PC-3 (cell line): Measurements from ENCODE around the gene CELF1. TPM values are rescaled to one million over a fixed set of nuclear protein-coding genes. Genes with fewer than 3 reads are reported as not detected.

Experiments
- ATAC-seq: fragments of 200-7000 bp; cut with Tn5 transposase; 2 replicates; pipeline ENCODE4 v1.9.1; 2020; ENCODE audit warnings: mild to moderate bottlenecking, moderate library complexity
- BruUV-seq: library from RNA; stranded (reverse); fragments of 400-500 nt; replicated peaks from 2 replicates; lab custom pipeline; 2021; lab: Mats Ljungman, UMichigan
- CTCF ChIA-PET: fragments of 300-600 bp; sonication (Branson Sonifier 250); formaldehyde crosslinking; loops from one replicate; lab custom pipeline; 2022; ENCODE audit warnings: antibody characterized with exemption; lab: Charles Lee
- POLR2A ChIA-PET: fragments of 300-600 bp; sonication (Branson Sonifier 250); formaldehyde crosslinking; loops from one replicate; lab custom pipeline; 2022; ENCODE audit warnings: antibody characterized with exemption; ENCODE audit not compliant: unreplicated experiment; lab: Charles Lee
- DNase-seq: peaks from one replicate; pipeline ENCODE4 v3.0.0-alpha.2; 2015
- H2AFZ ChIP-seq: fragments of 300-600 bp; sonication (generic); 2 replicates; pipeline ENCODE4 v1.6.0; 2016; ENCODE audit warnings: antibody characterized with exemption, low read length
- H3F3A ChIP-seq: fragments of 300-600 bp; sonication (generic); one replicate; pipeline ENCODE4 v1.6.0; 2017; ENCODE audit warnings: antibody characterized with exemption, low read length, control low read depth, mild to moderate bottlenecking; ENCODE audit not compliant: unreplicated experiment
- H3K27ac ChIP-seq: fragments of 300-600 bp; sonication (generic); 2 replicates; pipeline ENCODE4 v1.5.1; 2016; ENCODE audit warnings: mild to moderate bottlenecking, low read length
- H3K27me3 ChIP-seq: fragments of 300-600 bp; sonication (generic); 2 replicates; pipeline ENCODE4 v1.6.1; 2016; ENCODE audit warnings: low read length, mixed read lengths
- H3K36me3 ChIP-seq: fragments of 300-600 bp; sonication (generic); 2 replicates; pipeline ENCODE4 v1.6.1; 2016; ENCODE audit warnings: low read depth, mixed run types, low read length, mixed read lengths
- H3K4me1 ChIP-seq: fragments of 300-600 bp; sonication (generic); 2 replicates; pipeline ENCODE4 v1.5.1; 2016; ENCODE audit warnings: low read length; ENCODE audit not compliant: insufficient read depth
- H3K4me2 ChIP-seq: fragments of 300-600 bp; sonication (generic); 2 replicates; pipeline ENCODE4 v1.6.0; 2016; ENCODE audit warnings: low read length
- H3K4me3 ChIP-seq: fragments of 300-600 bp; sonication (generic); 2 replicates; pipeline ENCODE4 v1.5.1; 2016; ENCODE audit warnings: mild to moderate bottlenecking, low read length, mixed read lengths
- H3K79me2 ChIP-seq: fragments of 300-600 bp; sonication (generic); 2 replicates; pipeline ENCODE4 v1.6.1; 2017; ENCODE audit warnings: low read length, mixed read lengths
- H3K9ac ChIP-seq: fragments of 300-600 bp; sonication (generic); 2 replicates; pipeline ENCODE4 v1.6.0; 2016; ENCODE audit warnings: mild to moderate bottlenecking, low read length
- H3K9me2 ChIP-seq: fragments of 300-600 bp; sonication (generic); replicated peaks from 2 replicates; pipeline ENCODE4 v1.6.1; 2016; ENCODE audit warnings: mixed run types, low read length, mixed read lengths
- H3K9me3 ChIP-seq: fragments of 300-600 bp; sonication (generic); 2 replicates; pipeline ENCODE4 v1.6.1; 2016; ENCODE audit warnings: low read length, mixed read lengths
- H4K20me1 ChIP-seq: fragments of 300-600 bp; sonication (generic); 2 replicates; pipeline ENCODE4 v1.6.1; 2016; ENCODE audit warnings: low read length, mixed read lengths
- CTCF ChIP-seq: fragments of 300-600 bp; sonication (generic); conservative IDR thresholded peaks from 2 replicates; pipeline ENCODE4 v1.5.1; 2017; ENCODE audit warnings: antibody characterized with exemption, low read depth, mild to moderate bottlenecking, low read length
- EZH2 ChIP-seq: fragments of 300-600 bp; sonication (generic); IDR thresholded peaks from one replicate; pipeline ENCODE4 v1.6.1; 2017; ENCODE audit warnings: antibody characterized with exemption, mild to moderate bottlenecking, low read length; ENCODE audit not compliant: unreplicated experiment
- EZH2phosphoT487 ChIP-seq: fragments of 300-600 bp; sonication (generic); IDR thresholded peaks from 2 replicates; pipeline ENCODE4 v1.6.1; 2018; ENCODE audit warnings: mild to moderate bottlenecking, antibody characterized with exemption, low read length, borderline replicate concordance
- intact Hi-C: fragments of 100-400 bp; cut with micrococcal nuclease; formaldehyde crosslinking; loops from 2 replicates; pipeline ENCODE4 v1.9.0; 2023
- total RNA-seq: library from RNA; depleted of rRNA; stranded (reverse); fragments of >200 nt; gene quantifications from 2 replicates; pipeline ENCODE4 v1.2.3, GENCODE V29; 2014

The CELF1 gene
- total RNA-seq, 1 experiment from 2014 or later: 80.1 TPM

DNA sequence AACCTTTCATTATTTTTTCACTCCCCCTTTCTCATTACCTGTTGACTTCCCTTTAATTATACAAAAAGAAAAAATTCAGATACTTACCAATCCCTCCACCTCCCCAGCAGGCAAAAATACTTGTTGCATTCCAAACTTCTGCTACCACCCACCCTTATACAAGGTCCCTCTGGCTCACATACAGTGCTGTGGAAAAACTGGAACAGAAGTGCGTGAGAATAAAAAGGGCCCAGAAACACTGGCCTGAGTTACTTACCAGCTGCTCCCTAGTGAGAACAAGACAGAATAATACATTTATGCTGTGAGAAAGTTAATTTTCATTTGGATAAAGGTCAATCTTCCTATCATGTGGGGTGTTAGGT is 57.1 kb downstream of the CELF1 start:
- Histone ChIP-seq H3K27ac (no peak overlapping the region), H3K4me2 (no peak overlapping the region), H3K79me2 (peaks cover 85% of the 10 kb centered on the region), H3K36me3 (peaks cover 24% of the 10 kb centered on the region; the same call in 1 of the 2 replicates), H4K20me1 (peaks cover 11% of the 10 kb centered on the region; the same call in 1 of the 2 replicates), H3K4me3 (no peak overlapping the region), H3K9me2 (no peaks in the 10 kb centered on the region), H3K27me3 (no peaks in the 10 kb centered on the region), H3K4me1 (no peaks in the 10 kb centered on the region), H3K9ac (no peak overlapping the region), H2AFZ (no peak overlapping the region), H3F3A (no peaks in the 10 kb centered on the region), H3K9me3 (no peaks in the 10 kb centered on the region)
- BruUV-seq: no TSS peak
- TF ChIP-seq EZH2 (no peak), EZH2phosphoT487 (no peak), CTCF (no peak)
- CTCF ChIA-PET: no interaction called here
- no peak for DNase-seq
- POLR2A ChIA-PET: no interaction called here
- no peak for ATAC-seq
- intact Hi-C loops: no loop called here

DNA sequence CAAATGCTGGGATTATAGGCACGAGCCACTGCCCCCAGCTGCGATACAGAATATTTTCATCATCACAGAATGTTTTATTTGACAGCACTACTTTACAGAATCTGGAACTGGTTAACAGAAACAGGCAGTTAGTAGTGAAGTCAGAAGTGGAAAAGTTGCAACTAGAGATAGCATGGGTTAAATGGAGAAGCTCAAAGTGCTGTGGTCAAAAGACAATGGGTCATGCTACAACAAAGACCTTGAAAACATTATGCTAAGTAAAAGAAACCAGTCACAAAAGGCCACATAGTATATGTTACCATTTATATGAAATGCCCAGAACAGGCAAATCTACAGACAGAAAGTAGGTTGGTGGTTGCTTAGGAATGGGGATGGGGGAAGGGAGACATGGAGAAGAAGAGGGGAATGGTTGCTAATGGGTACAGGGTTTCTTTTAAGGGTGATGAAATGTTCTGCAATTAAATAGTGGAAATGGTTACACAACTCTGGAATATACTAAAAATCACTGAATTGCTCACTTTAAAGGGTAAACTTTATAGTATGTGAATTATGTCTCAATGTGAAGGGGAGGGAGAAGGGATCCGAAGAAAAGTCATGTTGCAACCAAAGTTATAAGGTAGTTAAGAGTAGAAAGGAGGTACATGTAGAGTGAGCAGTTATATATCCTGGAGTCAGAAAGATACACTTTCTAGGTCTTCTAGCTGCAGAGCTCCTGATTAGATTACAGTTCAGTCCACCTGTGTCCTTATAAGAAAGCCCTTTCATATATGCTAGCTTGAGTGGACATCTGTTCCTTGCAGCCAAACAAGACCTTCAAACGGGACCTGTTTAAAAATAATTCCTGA is 57.7 kb downstream of the CELF1 start:
- no peak for DNase-seq
- BruUV-seq: no TSS peak
- ATAC-seq: no peak
- peaks cover 79% of the 10 kb centered on the region for H3K79me2 ChIP-seq
- ChIA-PET CTCF (no interaction called here), POLR2A (no interaction called here)
- no peak overlapping the region for H2AFZ ChIP-seq
- no peak overlapping the region for H3K4me2 ChIP-seq
- no peak overlapping the region for H3K27ac ChIP-seq
- TF ChIP-seq EZH2phosphoT487 (no peak), EZH2 (no peak), CTCF (no peak)
- H3F3A ChIP-seq: no peaks in the 10 kb centered on the region
- H3K36me3 ChIP-seq: peaks cover 21% of the 10 kb centered on the region; the same call in 1 of the 2 replicates
- H3K4me1 ChIP-seq: no peaks in the 10 kb centered on the region
- H3K27me3 ChIP-seq: no peaks in the 10 kb centered on the region
- H4K20me1 ChIP-seq: peaks cover 11% of the 10 kb centered on the region; the same call in 1 of the 2 replicates
- intact Hi-C loops: no loop called here
- no peak overlapping the region for H3K4me3 ChIP-seq
- no peak overlapping the region for H3K9ac ChIP-seq
- H3K9me3 ChIP-seq: no peaks in the 10 kb centered on the region
- no peaks in the 10 kb centered on the region for H3K9me2 ChIP-seq

- no TSS peak for BruUV-seq
- no peak for TF ChIP-seq EZH2phosphoT487
- no peak for TF ChIP-seq EZH2
- TF ChIP-seq CTCF: no peak
- ChIA-PET CTCF (no interaction called here), POLR2A (no interaction called here)
- Histone ChIP-seq H3K36me3 (peaks cover 22% of the 10 kb centered on the region; the same call in 1 of the 2 replicates), H3K4me3 (no peak overlapping the region), H3K27me3 (no peaks in the 10 kb centered on the region), H3K27ac (no peak overlapping the region), H2AFZ (no peak overlapping the region), H3K4me2 (no peak overlapping the region), H3K4me1 (no peaks in the 10 kb centered on the region), H4K20me1 (0 out of 2 replicates have a peak, but pooled peaks cover 4% of the 10 kb centered on the region), H3K9me2 (no peaks in the 10 kb centered on the region), H3K9me3 (no peaks in the 10 kb centered on the region), H3K79me2 (peaks cover 23% of the 10 kb centered on the region), H3F3A (no peaks in the 10 kb centered on the region), H3K9ac (no peak overlapping the region)
- DNase-seq (no peak), ATAC-seq (no peak)
- intact Hi-C loops: no loop called here
Observed at GRCh38 chr11:47489395-47489755, 63.6 kb downstream of the CELF1 start.
